Measurements from ENCODE around the gene OIP5.
"Not testable (repeated sequence)": the region's sequence is repeated elsewhere in the genome, so short reads cannot be mapped to it uniquely, and the experiment has no call there.

The OIP5 gene

DNA sequence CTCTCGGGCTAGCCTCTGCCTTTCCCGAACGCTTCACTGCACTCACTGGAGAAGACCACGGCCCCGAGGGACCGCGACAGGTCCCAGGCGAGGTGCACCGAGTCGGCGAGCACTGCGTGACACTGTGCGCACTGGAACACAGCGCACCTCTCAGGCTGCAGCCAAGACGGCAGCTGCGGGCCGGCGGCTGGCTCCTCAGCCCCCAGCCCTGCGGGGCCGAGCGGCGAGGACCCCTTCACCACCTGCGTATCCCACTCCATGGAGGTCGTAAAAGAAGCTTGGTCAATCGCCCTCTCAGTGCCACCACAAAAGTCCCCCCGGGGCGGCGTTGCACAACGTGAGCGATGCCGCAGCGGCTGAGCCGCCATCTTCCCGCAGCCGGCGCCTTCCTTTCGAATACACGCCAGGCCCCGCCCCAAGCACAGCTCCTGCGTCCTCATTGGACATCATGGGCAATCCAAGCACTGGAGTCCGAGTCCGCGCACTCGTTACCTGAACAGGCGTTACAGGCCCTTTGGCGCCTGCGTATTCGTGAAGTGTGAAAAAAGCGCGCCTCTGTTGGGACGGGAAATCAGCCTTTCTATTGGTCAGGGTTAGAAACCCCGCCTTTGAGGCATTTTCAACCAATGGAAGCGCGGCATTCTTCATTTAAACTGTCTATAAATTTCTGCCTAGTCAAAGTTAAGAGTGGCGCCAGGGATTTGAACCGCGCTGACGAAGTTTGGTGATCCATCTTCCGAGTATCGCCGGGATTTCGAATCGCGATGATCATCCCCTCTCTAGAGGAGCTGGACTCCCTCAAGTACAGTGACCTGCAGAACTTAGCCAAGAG lies at the start of gene OIP5, which contains the start of gene NUSAP1:
Gene OIP5 (minus strand): TSS at position 398 of the 832 bp plus-strand sequence. CDS start 30 bp downstream, at position 368.
Gene NUSAP1 (plus strand): TSS at position 688 of the 832 bp plus-strand sequence. CDS start 77 bp downstream, at position 765.
- DNase-seq: peak; percentile 99

DNA sequence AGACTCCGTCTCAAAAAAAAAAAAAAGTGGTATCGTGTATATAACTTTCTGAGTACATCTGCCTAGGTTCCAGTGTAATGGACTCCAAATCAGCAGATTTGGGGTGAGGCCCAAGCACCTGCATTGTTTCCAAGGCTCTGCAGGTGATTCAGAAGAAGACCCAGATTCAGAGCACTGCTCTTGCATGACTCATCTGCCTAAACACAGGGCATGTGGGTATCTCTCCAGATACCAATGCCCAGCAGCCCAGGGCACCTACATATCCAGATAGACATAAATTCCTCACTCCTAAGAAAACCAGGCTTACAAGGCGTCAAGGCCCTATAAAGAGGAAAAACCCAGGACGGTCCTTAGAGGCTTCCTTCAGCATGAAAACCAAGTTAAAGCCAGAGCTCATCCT lies 45.6 kb upstream of the OIP5 start:
- no peak for DNase-seq

DNA sequence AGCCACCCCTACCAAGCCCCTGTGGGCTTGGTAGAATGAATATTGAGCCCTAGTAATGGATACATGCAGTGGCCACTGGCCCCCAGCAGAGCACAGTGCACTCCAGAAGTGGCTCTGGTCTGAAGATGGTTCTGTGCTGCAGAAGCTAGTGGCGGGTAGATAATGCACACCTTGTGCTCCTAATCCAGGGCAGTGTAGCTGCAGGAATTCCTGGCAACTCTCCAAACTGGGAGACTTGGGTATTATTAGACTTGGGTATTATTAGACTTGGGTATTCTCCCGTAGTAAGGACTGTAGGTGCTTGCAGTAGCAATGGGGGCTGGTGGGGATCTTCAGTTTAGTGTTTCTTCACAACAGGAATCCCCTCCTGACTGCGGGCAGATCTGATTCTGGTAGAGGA lies 35.0 kb upstream of the OIP5 start:
- DNase-seq: no peak

DNA sequence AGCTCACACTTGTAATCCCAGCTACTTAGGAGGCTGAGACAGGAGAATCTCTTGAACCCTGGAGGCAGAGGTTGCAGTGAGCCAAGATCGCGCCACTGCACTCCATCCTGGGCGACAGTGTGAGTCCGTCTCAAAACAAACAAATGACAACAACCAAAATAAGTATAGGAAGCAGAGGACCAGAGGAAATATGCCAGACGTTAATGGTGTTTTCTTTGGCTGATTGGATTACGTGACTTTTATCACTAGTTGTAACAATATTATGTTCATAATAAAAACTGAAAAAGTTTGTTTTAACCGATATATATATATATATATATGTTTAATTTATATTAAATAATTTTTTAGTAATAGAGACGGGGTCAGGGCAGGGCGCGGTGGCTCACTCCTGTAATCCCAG lies 22.0 kb upstream of the OIP5 start:
- no peak for DNase-seq

DNA sequence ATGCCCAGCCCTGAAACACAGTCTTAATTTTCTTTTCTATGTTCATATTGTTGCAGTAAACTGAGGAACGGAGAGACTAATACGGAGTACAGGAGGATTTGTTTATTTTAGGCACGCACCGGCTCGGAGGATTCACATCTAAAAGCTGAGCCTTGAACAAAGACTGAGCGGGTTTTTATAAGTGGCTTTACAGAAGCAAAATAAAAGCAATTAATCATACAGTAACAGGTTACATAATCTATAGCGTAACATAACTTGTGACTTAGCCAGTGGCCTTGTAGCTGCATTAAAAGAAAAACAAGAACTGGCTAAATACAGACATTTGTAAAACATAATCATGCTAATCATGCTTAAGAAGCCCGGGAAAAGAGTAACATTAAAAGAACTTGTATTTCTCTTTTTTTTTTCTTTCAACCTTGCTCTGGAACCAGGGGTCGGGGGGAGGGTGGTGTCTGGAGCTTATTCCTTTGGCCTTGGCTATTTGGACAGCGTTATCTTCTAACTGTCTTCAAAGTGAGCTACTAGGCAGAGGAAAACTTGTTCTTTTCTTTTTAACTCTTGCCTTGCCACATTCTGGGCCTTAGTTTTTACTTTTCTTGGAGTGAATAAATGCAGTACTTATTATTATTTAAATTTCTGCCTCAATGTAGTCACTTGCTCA lies 17.8 kb upstream of the OIP5 start:
- no peak for DNase-seq

DNA sequence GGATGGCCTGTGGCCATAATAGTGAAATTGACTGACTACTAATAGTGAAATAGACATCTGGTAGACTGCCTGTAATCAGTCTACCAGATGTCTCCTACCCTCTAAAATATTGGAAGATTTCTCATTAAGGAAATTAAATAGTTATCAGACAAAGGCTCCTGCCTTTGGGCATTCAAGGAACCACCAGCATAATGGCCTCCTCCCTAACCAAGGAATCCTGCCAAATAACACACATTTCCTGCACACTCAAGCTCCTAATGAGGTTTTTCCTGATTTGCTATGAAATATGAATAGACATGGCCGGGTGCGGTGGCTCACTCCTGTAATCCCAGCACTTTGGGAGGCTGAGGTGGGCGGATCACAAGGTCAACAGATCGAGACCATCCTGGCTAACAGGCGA lies 14.8 kb upstream of the OIP5 start:
- no peak for DNase-seq

DNA sequence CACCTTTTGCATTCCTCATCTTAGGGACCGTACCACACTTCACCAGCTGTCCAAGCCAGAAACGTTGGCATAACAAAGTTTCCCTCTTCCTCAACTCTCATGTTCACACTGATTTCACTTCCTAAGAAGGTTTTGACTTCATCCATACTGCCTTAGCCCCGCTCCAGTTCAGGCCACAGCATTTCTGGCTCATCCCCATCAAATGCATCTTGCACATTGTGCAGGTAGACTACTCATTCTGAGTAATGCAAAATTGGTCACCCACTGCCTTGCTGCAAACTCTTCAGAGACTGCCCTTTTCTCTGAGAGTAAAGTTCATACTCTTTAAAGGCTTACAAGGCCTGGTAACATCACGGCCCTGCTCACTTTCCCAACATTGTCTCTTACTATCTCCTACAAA lies 9.1 kb upstream of the OIP5 start:
- no peak for DNase-seq

DNA sequence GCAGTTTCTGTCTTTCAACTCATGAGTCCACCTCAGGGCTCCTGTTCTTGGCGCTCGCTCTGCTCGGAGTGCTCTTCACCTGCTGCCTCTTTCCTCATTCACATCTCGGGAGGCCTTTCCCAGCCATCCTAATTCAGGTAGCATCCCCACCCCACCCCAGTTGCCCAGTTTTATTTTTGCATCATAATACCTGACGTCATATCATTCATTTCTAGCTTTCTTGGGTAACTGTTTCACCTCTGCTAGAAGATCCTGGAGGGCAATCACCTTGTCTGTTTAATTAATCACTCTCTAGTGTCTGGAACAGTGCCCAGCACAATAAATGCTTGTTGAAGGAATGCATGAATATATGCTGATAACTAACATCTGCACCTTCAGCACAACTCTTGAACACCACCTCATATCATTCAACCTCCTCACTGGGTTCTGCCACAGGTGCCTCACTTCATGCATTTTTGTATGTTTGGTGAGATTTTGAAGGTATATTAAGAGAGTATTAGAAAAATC lies 7.9 kb upstream of the OIP5 start:
- no peak for DNase-seq

DNA sequence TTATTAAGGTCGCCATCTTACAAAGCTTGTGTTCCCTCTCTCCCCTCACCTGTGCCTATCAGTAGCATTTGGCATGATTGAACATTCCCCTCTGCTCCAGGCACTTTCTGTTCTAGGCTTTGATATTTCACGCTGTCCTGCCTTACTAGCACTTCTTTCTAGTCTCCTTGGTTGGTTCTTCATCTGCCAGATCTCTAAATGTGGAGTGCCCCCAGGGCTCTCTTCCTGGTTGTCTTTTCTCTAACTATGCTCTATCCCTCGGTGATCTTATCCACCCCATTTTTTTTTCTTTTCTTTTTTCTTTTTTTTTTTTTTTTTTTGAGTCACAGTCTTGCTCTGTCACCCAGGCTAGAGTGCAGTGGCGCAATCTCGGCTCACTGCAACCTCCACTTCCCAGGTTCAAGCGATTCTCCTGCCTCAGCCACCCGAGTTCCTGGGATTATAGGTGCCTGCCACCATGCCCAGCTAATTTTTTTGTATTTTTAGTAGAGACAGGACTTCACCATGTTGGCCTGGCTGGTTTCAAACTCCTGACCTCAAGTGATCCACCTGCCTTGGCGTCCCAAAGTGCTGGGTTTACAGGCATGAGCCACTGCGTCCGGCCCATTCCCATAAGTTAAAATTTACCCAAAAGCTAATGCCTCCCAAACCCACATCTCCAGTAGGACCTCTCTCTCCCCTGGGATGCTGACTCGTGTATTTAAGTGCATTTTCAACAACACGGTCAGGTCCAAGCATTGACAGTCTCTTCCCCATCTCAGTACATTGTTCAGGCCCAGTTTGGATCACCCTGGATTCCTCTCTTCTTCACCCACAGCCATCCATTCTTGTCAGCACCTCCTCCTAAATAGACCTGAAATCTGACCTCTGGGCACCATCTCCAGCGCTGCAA lies 5.5 kb upstream of the OIP5 start:
- DNase-seq: no peak

DNA sequence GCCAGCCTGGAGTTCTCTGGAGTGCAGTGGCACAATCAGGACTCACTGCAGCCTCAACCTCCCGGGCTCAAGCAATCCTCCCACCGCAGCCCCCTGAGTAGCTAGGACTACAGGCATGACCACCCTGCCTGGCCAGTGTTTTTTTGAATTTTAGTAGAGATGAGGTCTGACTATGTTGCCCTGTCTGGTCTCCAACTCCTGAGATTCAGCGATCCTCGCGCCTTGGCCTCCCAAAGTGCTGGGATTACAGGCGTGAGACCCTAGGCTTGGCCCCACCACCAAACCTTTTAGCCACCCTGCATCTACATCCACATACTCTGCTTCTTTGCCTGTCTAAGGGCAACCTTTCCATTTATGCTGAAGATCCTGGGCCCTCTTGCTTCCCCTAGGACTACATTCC lies 4.7 kb upstream of the OIP5 start:
- no peak for DNase-seq

DNA sequence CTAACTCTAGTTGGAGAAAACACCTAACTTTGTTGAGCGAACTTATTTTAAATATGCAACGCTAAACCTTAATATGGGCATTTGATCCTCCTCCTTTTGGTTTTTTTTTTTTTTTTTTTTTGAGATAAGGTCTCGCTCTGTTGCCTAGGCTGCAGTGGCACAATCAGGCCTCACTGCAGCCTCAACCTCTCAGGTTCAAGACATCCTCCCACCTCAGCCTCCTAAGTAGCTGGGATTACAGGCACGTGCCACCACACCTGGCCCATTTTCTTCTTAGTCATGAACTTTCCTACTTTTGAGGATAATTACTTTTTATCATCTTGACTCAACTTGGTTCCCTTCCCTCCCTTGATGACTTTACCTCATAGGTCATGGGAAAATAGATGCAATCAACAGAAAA lies 4.2 kb upstream of the OIP5 start:
- DNase-seq: no peak

DNA sequence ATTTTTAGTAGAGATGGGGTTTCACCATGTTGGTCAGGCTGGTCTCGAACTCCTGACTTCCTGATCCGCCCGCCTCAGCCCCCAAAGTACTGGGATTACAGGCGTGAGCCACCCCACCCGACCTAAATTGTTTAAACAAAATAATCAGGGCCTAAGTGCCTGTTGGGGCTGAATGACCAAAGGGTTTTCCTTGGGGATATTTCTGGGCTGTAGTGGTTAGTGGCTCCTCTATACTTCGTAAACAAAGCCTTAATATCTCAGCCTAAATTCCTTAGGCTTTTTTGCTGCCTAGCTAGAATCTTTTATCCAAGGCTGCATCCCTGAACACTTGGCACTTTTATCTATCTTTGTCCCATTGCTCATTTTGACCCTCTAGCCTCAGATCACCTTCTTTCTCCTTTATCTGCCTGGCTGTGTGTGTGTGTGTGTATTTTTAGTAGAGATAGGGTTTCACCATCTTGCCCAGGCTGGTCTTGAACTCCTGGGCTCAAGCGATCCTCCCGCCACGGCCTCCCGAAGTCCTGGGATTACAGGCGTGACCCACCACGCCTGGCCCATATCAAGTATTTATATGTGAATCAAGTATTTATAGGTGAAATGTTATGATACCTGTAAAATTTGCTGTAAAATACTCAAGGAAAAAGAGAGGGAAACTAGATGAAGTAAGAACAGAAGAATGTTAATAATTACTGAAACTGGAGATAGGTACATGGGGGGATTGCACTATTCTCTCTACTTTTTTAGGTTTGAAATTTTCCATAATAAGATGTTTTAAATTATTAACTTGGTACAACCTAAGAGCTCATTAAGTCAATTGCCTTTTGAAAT lies 2.1 kb upstream of the OIP5 start:
- no peak for DNase-seq

DNA sequence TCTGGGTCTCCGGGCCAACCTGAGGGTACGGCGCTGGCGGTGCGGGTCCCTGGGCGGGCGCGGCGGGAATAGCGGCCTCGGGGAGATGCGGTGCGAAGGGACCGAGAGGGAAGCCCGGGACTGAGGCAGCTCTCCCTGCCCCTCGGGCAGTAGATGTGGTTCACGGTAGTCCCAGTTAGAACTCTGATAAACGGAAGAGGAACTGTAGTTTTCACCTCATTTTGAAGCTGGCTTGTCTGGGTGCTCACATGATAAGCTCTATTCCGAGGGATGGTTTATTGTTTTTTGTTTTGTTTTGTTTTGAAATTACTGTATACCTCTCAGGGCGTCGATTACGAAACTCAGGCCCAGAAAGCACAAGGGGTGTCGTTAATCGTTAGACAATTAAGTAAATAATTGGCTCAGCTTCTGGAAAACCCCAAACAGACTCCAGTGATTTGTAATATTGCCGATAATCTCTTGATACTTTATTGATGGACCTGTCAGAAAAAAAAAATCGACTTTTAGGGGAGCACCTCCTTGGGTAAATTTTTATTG lies 703 bp upstream of the OIP5 start:
- DNase-seq: peak; percentile 61

DNA sequence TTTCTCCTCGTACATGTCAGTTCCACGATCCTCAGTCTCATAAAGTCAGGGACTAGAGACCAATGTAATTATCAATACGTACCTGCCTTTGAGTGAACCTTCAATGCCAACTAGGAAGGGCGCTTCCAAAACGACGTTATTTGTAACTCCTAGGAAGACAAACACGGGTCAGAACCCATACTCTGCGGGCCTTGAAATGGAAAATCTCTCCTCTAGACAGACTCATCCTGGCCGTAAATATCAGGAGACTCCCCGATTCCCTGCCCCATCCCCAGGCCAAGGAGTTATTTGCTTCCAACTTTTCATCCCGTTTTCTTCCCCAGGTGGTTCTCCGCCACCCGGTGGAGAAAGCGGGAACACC lies 578 bp downstream of the OIP5 start:
- no peak for DNase-seq

DNA sequence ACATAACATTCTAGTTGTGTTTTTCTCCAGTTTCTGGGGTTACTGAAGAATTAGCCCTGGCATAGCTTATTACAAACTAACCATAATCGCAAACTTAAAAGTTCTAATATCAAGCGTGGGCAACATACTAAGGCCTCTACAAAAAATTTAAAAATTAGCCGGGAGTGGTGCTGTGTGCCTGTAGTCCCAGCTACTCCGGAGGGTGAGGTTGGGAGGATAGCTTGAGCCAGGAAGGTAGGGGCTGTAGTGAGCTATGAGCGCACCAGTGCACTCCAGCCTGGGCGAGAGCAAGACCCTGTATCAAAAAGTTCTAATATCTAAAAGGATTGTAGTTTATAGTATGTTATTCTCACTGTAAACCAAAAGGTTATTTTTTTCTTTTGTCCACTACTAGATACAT lies 1.1 kb downstream of the OIP5 start:
- DNase-seq: no peak

DNA sequence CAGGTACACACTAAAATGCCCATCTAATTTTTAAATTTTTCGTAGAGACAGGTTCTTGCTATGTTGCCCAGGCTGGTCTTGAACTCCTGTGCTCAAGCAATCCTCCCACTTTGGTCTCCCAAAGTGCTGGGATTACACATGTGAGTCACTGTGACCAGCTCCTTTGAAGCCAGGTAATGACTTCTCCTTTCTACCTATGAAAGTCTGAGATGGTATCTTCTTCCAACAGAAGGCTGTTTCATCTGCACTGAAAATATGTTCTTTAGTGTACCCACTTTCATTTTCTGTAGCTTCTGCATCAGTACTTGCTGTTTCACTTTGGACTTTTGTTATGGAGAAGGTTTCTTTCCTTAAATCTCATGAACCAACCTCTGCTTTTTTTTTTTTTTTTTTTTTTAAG lies 8.8 kb downstream of the OIP5 start:
- DNase-seq: peak; percentile 19

DNA sequence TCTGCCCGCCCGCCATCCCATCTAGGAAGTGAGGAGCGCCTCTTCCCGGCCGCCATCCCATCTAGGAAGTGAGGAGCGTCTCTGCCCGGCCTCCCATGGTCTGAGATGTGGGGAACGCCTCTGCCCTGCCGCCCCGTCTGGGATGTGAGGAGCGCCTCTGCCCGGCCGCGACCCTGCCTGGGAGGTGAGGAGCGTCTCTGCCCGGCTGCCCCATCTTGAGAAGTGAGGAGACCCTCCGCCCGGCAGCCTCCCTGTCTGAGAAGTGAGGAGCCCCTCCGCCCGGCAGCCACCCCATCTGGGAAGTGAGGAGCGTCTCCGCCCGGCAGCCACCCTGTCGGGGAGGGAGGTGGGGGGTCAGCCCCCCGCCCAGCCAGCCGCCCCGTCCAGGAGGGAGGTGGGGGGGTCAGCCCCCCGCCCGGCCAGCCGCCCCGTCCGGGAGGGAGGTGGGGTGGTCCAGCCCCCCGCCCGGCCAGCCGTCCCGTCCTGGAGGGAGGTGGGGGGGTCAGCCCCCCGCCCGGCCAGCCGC lies 11.5 kb downstream of the OIP5 start:
- not testable (repeated sequence) for DNase-seq

DNA sequence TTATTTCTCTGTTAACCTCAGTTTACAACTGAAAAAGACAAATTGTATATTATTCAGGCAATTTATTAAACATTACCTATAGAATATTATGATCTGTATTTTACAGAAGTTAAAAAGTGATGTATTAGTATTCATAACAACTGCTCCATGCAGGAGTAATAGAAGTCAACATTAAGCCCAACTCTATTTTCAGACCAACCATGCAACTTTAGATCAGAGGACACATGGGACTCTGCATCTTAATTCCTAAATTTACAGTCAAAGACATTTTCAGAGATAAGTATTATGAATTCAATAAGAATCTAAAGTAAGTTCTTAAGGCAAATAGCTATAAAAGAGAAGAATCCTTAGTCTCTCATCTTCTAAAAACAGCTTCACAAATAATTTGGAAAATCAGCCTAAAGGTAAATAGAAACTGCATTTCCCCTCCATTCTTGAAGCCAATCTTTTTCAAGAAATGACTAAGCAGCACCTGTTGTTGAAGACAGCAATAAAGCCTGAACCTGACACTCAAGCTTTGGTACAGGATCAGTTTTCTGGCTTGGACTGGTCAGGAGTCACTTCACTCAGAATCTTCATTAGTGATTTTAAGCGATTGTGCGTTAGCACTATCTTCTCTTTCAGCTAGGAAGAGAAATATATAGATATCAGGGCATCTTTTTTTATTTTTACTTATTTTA lies 23.0 kb downstream of the OIP5 start:
- peak; percentile 19 for DNase-seq

DNA sequence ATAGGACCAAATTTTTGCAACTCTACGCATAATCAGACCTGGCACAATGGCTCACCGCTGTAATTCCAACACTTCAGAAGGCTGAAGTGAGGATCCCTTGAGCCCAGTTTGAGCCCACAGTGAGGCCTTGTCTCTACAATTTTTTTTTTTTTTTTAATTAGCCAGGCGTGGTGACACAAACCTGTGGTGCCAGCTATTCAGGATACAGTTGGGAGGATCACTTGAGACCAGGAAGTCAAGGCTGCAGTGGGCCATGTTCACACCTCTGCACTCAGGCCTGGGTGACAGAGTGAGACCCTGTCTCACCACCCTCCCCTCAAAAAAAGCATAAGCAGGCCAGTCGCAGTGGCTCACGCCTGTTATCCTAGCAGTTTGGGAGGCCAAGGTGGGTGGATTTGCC lies 24.7 kb downstream of the OIP5 start:
- no peak for DNase-seq

DNA sequence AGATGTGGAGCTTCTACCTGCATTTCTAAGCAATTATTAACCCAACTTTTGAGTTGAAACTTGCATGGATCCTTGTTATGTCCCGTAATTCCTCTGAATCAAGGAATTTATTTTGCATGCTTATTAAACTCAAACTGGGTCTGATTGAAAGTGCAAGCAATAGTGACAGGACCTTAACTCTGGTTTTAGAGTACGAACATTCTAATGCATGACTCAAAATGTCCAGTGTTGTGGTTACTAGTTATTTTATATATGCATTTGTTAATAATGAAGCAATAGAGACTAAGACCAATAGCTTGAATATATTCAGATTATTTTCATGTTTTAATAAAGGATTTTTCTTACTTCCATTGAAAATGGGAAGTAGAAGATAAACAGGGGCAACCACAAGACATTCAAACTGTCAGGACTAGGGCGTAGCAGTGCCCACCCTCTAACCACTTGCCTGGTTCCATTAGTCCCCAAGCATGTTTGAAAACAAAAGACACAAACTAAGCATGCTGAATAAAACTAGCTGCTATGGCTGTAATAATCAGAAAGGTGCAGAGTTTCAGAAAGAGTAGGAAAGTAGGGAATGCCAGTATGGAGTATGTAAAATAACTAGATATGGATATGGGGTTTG lies 28.1 kb downstream of the OIP5 start:
- no peak for DNase-seq

DNA sequence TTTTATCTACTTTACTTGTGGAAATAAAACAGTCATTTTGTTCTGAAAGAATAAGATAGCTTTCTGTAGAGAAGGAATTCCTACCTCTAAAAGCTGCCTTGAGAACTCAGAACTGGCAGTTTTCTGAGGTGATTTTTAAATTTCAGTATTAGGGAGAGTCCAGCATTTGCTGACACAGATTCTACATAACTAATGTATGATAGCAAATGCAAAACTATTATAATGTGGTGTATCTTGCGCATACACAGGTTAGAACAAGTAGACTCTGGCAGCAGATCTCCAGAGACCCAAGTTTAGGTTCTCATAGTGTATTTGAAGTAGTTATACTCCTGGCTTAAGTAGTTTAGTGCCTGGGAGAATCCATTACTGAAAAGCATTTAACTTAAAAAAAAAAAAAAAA lies 30.8 kb downstream of the OIP5 start:
- no peak for DNase-seq

All from activated CD4-positive, alpha-beta T cell treated with anti-CD3 and anti-CD28 coated beads, Interleukin-2, Interleukin-6, amounts not matched to agents 100 ng/mL and 50 ng/mL, durations not matched to agents 16 hours and 8 hours (primary cell).